Keratinocyte (primary cell): ENCODE results near the gene PLSCR1. TPM values are rescaled to one million over a fixed set of nuclear protein-coding genes. Genes with fewer than 3 reads are reported as not detected.

Experiments used
- DNase-seq: peaks from one replicate; pipeline ENCODE4 v3.0.0-alpha.2; 2011; ENCODE audit warnings: low read depth, missing footprints, low spot score
- FAIRE-seq: peaks from 2 replicates; lab custom pipeline; 2011; peaks lifted over from hg19 to GRCh38; lab: Jason Lieb, UNC
- H2AFZ ChIP-seq: 2 replicates; pipeline ENCODE4 v1.6.0; 2012; ENCODE audit warnings: low read length, control low read depth, inconsistent platforms; ENCODE audit not compliant: control insufficient read depth
- H3K27ac ChIP-seq: 2 replicates; pipeline ENCODE4 v1.5.1; 2011; ENCODE audit warnings: low read length; ENCODE audit not compliant: control insufficient read depth, insufficient read depth
- H3K27me3 ChIP-seq: 3 replicates; pipeline ENCODE4 v1.6.0; 2011; ENCODE audit warnings: low read length; ENCODE audit not compliant: control insufficient read depth, insufficient read depth; ENCODE audit errors: extremely low read depth
- H3K36me3 ChIP-seq, 2 experiments: 2 replicates in 1 of 2; 3 replicates in 1 of 2; pipeline ENCODE4 v1.5.1; 2011; ENCODE audit warnings: low read length in 2 of 2, mild to moderate bottlenecking in 1 of 2; ENCODE audit not compliant: control insufficient read depth in 2 of 2, insufficient read depth in 2 of 2; ENCODE audit errors: extremely low read depth in 1 of 2
- H3K4me1 ChIP-seq: 3 replicates; pipeline ENCODE4 v1.5.1; 2011; ENCODE audit warnings: low read length; ENCODE audit not compliant: control insufficient read depth, insufficient read depth; ENCODE audit errors: extremely low read depth
- H3K4me2 ChIP-seq: 3 replicates; pipeline ENCODE4 v1.6.0; 2011; ENCODE audit warnings: low read depth, low read length; ENCODE audit not compliant: control insufficient read depth, insufficient read depth; ENCODE audit errors: extremely low read depth
- H3K4me3 ChIP-seq, 3 experiments: fragments of 200-600 bp in 1 of 3; sonication (generic) in 1 of 3; 2 replicates in 2 of 3; 3 replicates in 1 of 3; pipeline ENCODE4 v1.5.1; 2011 to 2016; ENCODE audit warnings: low read length in 3 of 3, mild to moderate bottlenecking in 3 of 3, control low read depth in 2 of 3, inconsistent platforms in 1 of 3, low read depth in 1 of 3, mixed read lengths in 1 of 3, mixed run types in 1 of 3, moderate library complexity in 1 of 3; ENCODE audit not compliant: control insufficient read depth in 2 of 3, insufficient read depth in 2 of 3; ENCODE audit errors: extremely low read depth in 1 of 3
- H3K79me2 ChIP-seq: 2 replicates; pipeline ENCODE4 v1.6.0; 2012; ENCODE audit warnings: low read length; ENCODE audit not compliant: control insufficient read depth, insufficient read depth
- H3K9ac ChIP-seq: 3 replicates; pipeline ENCODE4 v1.6.0; 2011; ENCODE audit warnings: low read length; ENCODE audit not compliant: control insufficient read depth, insufficient read depth; ENCODE audit errors: extremely low read depth
- H3K9me1 ChIP-seq: 3 replicates; pipeline ENCODE4 v1.6.0; 2011; ENCODE audit warnings: low read length; ENCODE audit not compliant: control insufficient read depth, insufficient read depth; ENCODE audit errors: extremely low read depth
- H3K9me3 ChIP-seq: 2 replicates; pipeline ENCODE4 v1.5.1; 2012; ENCODE audit warnings: low read depth, low read length; ENCODE audit not compliant: control insufficient read depth
- H4K20me1 ChIP-seq: 3 replicates; pipeline ENCODE4 v1.6.0; 2011; ENCODE audit warnings: low read length; ENCODE audit not compliant: control insufficient read depth, insufficient read depth; ENCODE audit errors: extremely low read depth
- CTCF ChIP-seq, 3 experiments: IDR thresholded peaks in 1 of 3; conservative IDR thresholded peaks in 1 of 3; optimal IDR thresholded peaks in 1 of 3; 2 replicates in 2 of 3; 3 replicates in 1 of 3; pipeline versions ENCODE3 to v1.5.1; 2011; ENCODE audit warnings: low read length in 3 of 3, mild to moderate bottlenecking in 3 of 3, moderate library complexity in 2 of 3, control low read depth in 1 of 3, inconsistent platforms in 1 of 3; ENCODE audit not compliant: insufficient read depth in 2 of 3; ENCODE audit errors: extremely low read depth in 1 of 3
- EZH2 ChIP-seq: IDR thresholded peaks from one replicate; pipeline ENCODE4 v1.6.1; 2012; ENCODE audit warnings: inconsistent platforms, mild to moderate bottlenecking, low read length, moderate library complexity
- dilution Hi-C: fragments of 300-500 bp; cut with MboI; formaldehyde crosslinking; loops from one replicate; pipeline ENCODE4 v1.7.0; 2020; ENCODE audit warnings: low sequenced_read_pairs; ENCODE audit not compliant: extremely low pct_ligation_motif_present
- polyA plus RNA-seq, 5 experiments: library from polyadenylated mRNA; depleted of rRNA in 3 of 5; stranded (reverse) in 3 of 5; stranded (forward) in 1 of 5; unstranded in 1 of 5; fragments of >200 nt; gene quantifications; 1 replicate in 1 of 5; 2 replicates in 3 of 5; 3 replicates in 1 of 5; pipeline versions ENCODE4 v1.2.1 to v1.2.3, GENCODE V29; 2011 to 2012; ENCODE audit warnings: missing spikeins in 2 of 5, low read depth in 1 of 5, low replicate concordance in 1 of 5

Gene PLSCR1
- polyA plus RNA-seq, 1 donor (not counting 4 experiments of a cell fraction or from before 2014, with no cell fraction given), result 77.6 TPM

- peak overlapping the region; percentile 82 to 95 (median 92) for H3K4me3 ChIP-seq
- TF ChIP-seq EZH2 (no peak), CTCF (optimal IDR thresholded peaks at IDR 0.05 in 1 of 3, IDR thresholded peaks at IDR 0.05 in 1 of 3, conservative IDR thresholded peaks at IDR 0.05 in 1 of 3; ENCODE audit: extremely low read depth in 1 of 3, insufficient read depth in 2 of 3, low read length in 3 of 3) (no peak)
- H3K9ac ChIP-seq, result peak overlapping the region; percentile 96
- no peaks in the 10 kb centered on the region for H3K9me3 ChIP-seq
- FAIRE-seq (no peak), DNase-seq (no peak)
- H4K20me1 ChIP-seq, result no peaks in the 10 kb centered on the region
- no peaks in the 10 kb centered on the region for H3K9me1 ChIP-seq
- peak overlapping the region; percentile 95 for H3K27ac ChIP-seq
- H3K27me3 ChIP-seq, result no peaks in the 10 kb centered on the region
- no peaks in the 10 kb centered on the region for H3K36me3 ChIP-seq
- H3K4me2 ChIP-seq, result peak overlapping the region; percentile 96
- H3K79me2 ChIP-seq, result peaks cover 55% of the 10 kb centered on the region
- H3K4me1 ChIP-seq, result peaks cover 27% of the 10 kb centered on the region
- H2AFZ ChIP-seq, result peak overlapping the region; percentile 52
- dilution Hi-C loops, result no loop called here
These were observed 622 bp upstream of the PLSCR1 start for GRCh38 chr3:146544929-146545528.

GRCh38 chr3:146543461-146544001 is 876 bp downstream of the PLSCR1 start:
- no peak for TF ChIP-seq EZH2
- no peak for TF ChIP-seq CTCF (optimal IDR thresholded peaks at IDR 0.05 in 1 of 3, IDR thresholded peaks at IDR 0.05 in 1 of 3, conservative IDR thresholded peaks at IDR 0.05 in 1 of 3; ENCODE audit: extremely low read depth in 1 of 3, insufficient read depth in 2 of 3, low read length in 3 of 3)
- Histone ChIP-seq H3K79me2 (peaks cover 70% of the 10 kb centered on the region), H3K27me3 (no peaks in the 10 kb centered on the region), H3K27ac (peak overlapping the region; percentile 95), H2AFZ (no peak overlapping the region), H3K4me3 (peak overlapping the region; percentile 82 to 95 (median 92)), H4K20me1 (no peaks in the 10 kb centered on the region), H3K4me1 (peaks cover 27% of the 10 kb centered on the region), H3K36me3 (no peaks in the 10 kb centered on the region), H3K9me1 (no peaks in the 10 kb centered on the region), H3K9me3 (no peaks in the 10 kb centered on the region), H3K9ac (peak overlapping the region; percentile 96), H3K4me2 (peak overlapping the region; percentile 96)
- dilution Hi-C loops, result no loop called here
- FAIRE-seq (no peak), DNase-seq (no peak)
